Esophagus muscularis mucosa (tissue), 4 donors: ENCODE measurements around the gene HMG20B. TPM values are rescaled to one million over a fixed set of nuclear protein-coding genes. Genes with fewer than 3 reads are reported as not detected.

Source experiments
- DNase-seq: peaks from one replicate; pipeline ENCODE4 v3.0.0-alpha.2; 2017; ENCODE audit errors: extremely low spot score
- H3K27ac ChIP-seq, 4 donors: fragments of 200-600 bp; sonication (generic); replicated peaks in 1 of 4; 1 replicate in 3 of 4; 2 replicates in 1 of 4; pipeline ENCODE4 v1.5.1; 2016 to 2019; ENCODE audit warnings: mild to moderate bottlenecking in 1 of 4
- H3K27me3 ChIP-seq, 4 donors: fragments of 200-600 bp; sonication (generic); one replicate each; pipeline versions ENCODE4 v1.5.1 to v1.6.0; 2016 to 2019
- H3K36me3 ChIP-seq, 4 donors: fragments of 200-600 bp; sonication (generic); one replicate each; pipeline ENCODE4 v1.5.1; 2016 to 2019
- H3K4me1 ChIP-seq, 4 donors: fragments of 200-600 bp; sonication (generic); one replicate each; pipeline ENCODE4 v1.5.1; 2016 to 2019
- H3K4me3 ChIP-seq, 4 donors: fragments of 200-600 bp; sonication (generic); 1 replicate in 2 of 4; 2 replicates in 2 of 4; pipeline ENCODE4 v1.5.1; 2016 to 2019; ENCODE audit warnings: mild to moderate bottlenecking in 4 of 4, moderate library complexity in 1 of 4
- H3K9me3 ChIP-seq, 4 donors: fragments of 200-600 bp; sonication (generic); 1 replicate in 3 of 4; 2 replicates in 1 of 4; pipeline ENCODE4 v1.5.1; 2016 to 2019
- EP300 ChIP-seq: sonication (generic); formaldehyde crosslinking; IDR thresholded peaks from one replicate; pipeline ENCODE4 v1.6.1; 2017; ENCODE audit warnings: antibody characterized with exemption
- POLR2A ChIP-seq: fragments of 450-650 bp; IDR thresholded peaks from one replicate; pipeline ENCODE4 v1.6.1; 2017; ENCODE audit warnings: antibody characterized with exemption, moderate library complexity, mild to moderate bottlenecking, low read depth
- POLR2AphosphoS5 ChIP-seq, 2 donors: sonication (generic); formaldehyde crosslinking; IDR thresholded peaks; one replicate each; pipeline ENCODE4 v1.6.1; 2017; ENCODE audit warnings: antibody characterized with exemption in 2 of 2
- WGBS: methylation state at CpG from one replicate; pipeline ENCODE4 v1.1.5; 2018; 5-methylcytosine and 5-hydroxymethylcytosine counted together
- intact Hi-C: fragments of 100-400 bp; cut with DNase I; formaldehyde crosslinking; loops from one replicate; pipeline ENCODE4 v1.15.1; 2023
- total RNA-seq, 4 donors: library from RNA; depleted of rRNA; stranded (reverse); fragments of >200 nt; gene quantifications; one replicate each; pipeline versions ENCODE4 v1.1.0 to v1.2.1, GENCODE V29; 2016
- TF ChIP-seq, protein P1 (sequence below), 3 experiments: fragments of 200-600 bp in 2 of 3; fragments of 450-650 bp in 1 of 3; sonication (generic) in 2 of 3; IDR thresholded peaks; one replicate each; pipeline ENCODE4 v1.5.1; 2017 to 2019; ENCODE audit warnings: antibody characterized with exemption in 3 of 3, mild to moderate bottlenecking in 2 of 3, moderate library complexity in 1 of 3

The HMG20B gene
- total RNA-seq, 4 donors from 2014 or later: 136 to 202 (median 161) TPM

DNA sequence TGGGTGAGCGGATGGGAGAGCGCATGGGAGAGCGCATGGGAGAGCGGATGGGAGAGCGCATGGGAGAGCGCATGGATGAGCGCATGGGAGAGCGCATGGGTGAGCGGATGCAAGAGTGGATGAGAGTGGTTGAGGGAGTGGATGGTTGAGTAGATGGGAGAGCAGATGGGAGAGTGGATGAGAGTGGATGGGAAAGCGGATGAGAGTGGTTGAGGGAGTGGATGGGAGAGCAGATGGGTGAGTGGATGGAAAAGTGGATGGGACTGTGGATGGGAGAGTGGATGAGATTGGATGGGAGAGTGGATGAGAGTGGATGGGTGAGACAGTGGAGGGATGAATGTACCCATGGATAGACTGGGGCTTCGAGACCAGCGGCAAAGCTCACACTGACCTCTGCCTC lies 42.4 kb upstream of the HMG20B start:
- intact Hi-C loops: no loop called here
- WGBS: 95% methylated on average over 12 of the region's 12 CpGs
- H3K9me3 ChIP-seq: no peaks in the 10 kb centered on the region
- no peak for DNase-seq
- peaks cover 63 to 83% (median 80%) of the 10 kb centered on the region in 4 donors for H3K36me3 ChIP-seq
- no peaks in the 10 kb centered on the region for H3K27me3 ChIP-seq
- H3K4me1 ChIP-seq: no peaks in the 10 kb centered on the region
- no peak overlapping the region for H3K4me3 ChIP-seq
- no peak overlapping the region for H3K27ac ChIP-seq
- TF ChIP-seq POLR2A (no peak), POLR2AphosphoS5 (IDR thresholded peaks at IDR 0.05) (no peak), EP300 (no peak)
- TF ChIP-seq, protein P1, sequence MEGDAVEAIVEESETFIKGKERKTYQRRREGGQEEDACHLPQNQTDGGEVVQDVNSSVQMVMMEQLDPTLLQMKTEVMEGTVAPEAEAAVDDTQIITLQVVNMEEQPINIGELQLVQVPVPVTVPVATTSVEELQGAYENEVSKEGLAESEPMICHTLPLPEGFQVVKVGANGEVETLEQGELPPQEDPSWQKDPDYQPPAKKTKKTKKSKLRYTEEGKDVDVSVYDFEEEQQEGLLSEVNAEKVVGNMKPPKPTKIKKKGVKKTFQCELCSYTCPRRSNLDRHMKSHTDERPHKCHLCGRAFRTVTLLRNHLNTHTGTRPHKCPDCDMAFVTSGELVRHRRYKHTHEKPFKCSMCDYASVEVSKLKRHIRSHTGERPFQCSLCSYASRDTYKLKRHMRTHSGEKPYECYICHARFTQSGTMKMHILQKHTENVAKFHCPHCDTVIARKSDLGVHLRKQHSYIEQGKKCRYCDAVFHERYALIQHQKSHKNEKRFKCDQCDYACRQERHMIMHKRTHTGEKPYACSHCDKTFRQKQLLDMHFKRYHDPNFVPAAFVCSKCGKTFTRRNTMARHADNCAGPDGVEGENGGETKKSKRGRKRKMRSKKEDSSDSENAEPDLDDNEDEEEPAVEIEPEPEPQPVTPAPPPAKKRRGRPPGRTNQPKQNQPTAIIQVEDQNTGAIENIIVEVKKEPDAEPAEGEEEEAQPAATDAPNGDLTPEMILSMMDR (IDR thresholded peaks at IDR 0.05): no peak

GRCh38 chr19:3531716-3532115 lies 41.0 kb upstream of the HMG20B start:
- no CpG with 5 or more reads among the region's 29 CpGs for WGBS
- peaks cover 0 to 12% (median 10%) of the 10 kb centered on the region in 4 donors for H3K4me1 ChIP-seq
- H3K4me3 ChIP-seq: no peak overlapping the region
- intact Hi-C loops: no loop called here
- H3K27ac ChIP-seq: no peak overlapping the region
- no peaks in the 10 kb centered on the region for H3K9me3 ChIP-seq
- no peaks in the 10 kb centered on the region for H3K27me3 ChIP-seq
- peaks cover 56 to 83% (median 79%) of the 10 kb centered on the region in 4 donors for H3K36me3 ChIP-seq
- DNase-seq: no peak
- TF ChIP-seq, protein P1 (IDR thresholded peaks at IDR 0.05): no peak
- TF ChIP-seq POLR2A (no peak), EP300 (no peak), POLR2AphosphoS5 (IDR thresholded peaks at IDR 0.05) (no peak)

- Histone ChIP-seq H3K4me3 (no peak overlapping the region), H3K4me1 (peaks cover 0 to 18% (median 16%) of the 10 kb centered on the region in 4 donors), H3K9me3 (no peaks in the 10 kb centered on the region), H3K36me3 (peaks cover 50 to 81% (median 75%) of the 10 kb centered on the region in 4 donors), H3K27me3 (no peaks in the 10 kb centered on the region), H3K27ac (no peak overlapping the region)
- 97% methylated on average over 26 of the region's 33 CpGs for WGBS
- TF ChIP-seq POLR2AphosphoS5 (IDR thresholded peaks at IDR 0.05) (no peak), POLR2A (no peak), EP300 (no peak)
- TF ChIP-seq, protein P1 (IDR thresholded peaks at IDR 0.05): no peak
- no peak for DNase-seq
- intact Hi-C loops: no loop called here
Measured at GRCh38 chr19:3532154-3532786, 40.5 kb upstream of the HMG20B start.

GRCh38 chr19:3533033-3533432 lies 39.7 kb upstream of the HMG20B start:
- WGBS: 92% methylated on average over 5 of the region's 17 CpGs
- no peak overlapping the region for H3K27ac ChIP-seq
- H3K27me3 ChIP-seq: no peaks in the 10 kb centered on the region
- H3K9me3 ChIP-seq: no peaks in the 10 kb centered on the region
- no peak for DNase-seq
- no peak overlapping the region for H3K4me3 ChIP-seq
- intact Hi-C loops: no loop called here
- no peak for TF ChIP-seq POLR2AphosphoS5 (IDR thresholded peaks at IDR 0.05)
- TF ChIP-seq EP300: no peak
- TF ChIP-seq, protein P1 (IDR thresholded peaks at IDR 0.05): no peak
- no peak for TF ChIP-seq POLR2A
- H3K4me1 ChIP-seq: peaks cover 0 to 21% (median 18%) of the 10 kb centered on the region in 4 donors
- peaks cover 43 to 80% (median 68%) of the 10 kb centered on the region in 4 donors for H3K36me3 ChIP-seq
